ENCODE results near the gene CNGA3.

The CNGA3 gene

DNA sequence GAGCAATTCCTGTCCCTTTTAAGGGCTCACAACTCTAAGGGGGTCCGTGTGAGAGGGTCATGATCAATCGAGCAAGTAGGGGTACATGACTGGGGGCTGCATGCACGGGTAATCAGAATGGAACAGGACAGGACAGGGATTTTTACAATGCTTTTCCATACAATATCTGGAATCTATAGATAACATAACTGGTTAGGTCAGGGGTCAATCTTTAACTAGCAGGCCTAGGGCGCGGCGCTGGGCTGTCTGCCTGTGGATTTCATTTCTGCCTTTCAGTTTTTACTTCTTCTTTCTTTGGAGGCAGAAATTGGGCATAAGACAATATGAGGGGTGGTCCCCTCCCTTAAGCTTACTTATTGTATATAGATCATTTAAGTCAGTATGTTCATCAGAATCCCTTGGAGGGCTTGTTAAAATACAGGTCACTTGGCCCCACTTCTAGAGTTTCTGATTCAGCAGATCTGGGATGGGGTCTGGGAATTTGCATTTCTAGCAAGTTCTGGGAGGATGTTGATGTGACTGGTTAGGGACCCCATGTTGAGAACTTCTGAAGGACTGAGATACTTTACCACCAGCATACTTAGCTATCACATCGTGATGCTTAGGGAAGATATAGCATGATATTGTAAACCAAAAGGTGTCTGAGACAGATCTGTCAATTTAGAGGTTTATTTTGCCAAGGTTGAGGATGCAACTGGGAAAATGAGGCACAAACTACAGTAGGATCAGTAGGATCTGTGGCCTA, 95.6 kb downstream of the CNGA3 start:
- Histone ChIP-seq H3K9ac (ENCODE audit: low read length) (no peak overlapping the region), H3K36me3 (ENCODE audit: control insufficient read depth, insufficient read depth, low read length) (no peaks in the 10 kb centered on the region), H3K27me3 (ENCODE audit: control insufficient read depth, insufficient read depth, low read length) (no peaks in the 10 kb centered on the region), H3K4me1 (ENCODE audit: control insufficient read depth, insufficient read depth, low read length) (peaks cover 22% of the 10 kb centered on the region), H3K9me3 (ENCODE audit: control insufficient read depth, low read length) (no peaks in the 10 kb centered on the region), H3K4me3 (ENCODE audit: low read length) (no peak overlapping the region)

DNA sequence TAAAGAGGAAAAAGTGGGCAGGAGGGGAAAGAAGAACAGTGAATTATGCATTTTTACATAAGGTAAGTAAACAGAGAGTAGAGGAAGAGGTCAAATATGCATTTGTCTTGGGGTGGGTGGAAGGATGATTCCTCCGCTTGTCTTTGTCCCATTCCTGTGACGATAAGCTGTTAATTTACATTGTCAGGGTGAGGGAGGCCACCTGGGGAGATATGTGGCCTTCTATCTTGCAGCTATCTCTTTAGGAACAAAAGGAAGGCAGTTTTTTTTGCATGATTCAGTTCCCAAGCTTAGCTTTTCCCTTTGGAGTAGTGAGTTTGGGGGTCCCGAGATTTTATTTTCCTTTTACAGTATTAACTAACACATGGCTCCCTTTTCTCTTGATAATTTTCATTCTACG, 96.2 kb downstream of the CNGA3 start:
- no peaks in the 10 kb centered on the region for H3K36me3 ChIP-seq (ENCODE audit: control insufficient read depth, insufficient read depth, low read length)

DNA sequence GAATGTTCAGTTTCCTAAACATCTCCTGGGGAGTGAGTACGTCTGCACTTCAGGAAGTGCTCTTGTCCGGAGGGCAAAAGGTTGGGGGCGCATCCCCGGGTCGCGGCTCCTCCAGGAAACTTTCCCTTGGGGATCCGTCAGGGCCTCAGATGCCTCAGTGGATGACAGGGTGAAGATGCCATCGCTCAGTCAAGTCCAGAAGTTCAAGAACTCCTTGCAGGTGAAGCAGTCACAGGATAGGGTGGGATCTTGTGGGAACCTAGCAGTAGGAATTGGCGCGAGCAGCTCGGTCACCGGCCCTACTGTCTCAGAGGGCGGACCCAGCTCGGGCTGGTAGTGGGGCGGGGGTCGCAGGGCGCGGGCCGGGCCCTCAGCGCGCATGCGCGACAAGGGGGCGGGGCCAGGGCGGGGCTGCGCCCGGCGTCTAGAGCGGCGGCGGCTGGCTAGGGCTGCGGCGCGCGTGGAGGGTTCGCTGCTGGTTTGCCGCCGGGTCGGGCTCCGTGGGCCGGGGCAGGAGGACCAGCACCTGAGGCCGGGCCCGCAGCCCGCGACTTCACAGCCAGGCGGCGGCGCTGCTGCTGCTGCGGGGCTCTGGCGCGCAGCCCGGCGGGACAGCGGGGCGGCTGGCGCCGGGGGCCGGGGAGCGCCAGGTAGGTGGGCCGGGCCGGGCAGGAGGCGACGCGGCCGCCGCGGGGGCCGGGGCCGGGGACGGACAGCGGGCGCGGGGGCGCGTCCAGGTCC, 98.3 kb downstream of the CNGA3 start, which contains the start of gene INPP4A:
Gene INPP4A (plus strand): TSS at position 423 of the 741 bp plus-strand sequence. CDS start 75,191 bp downstream, outside the sequence.
- no peaks in the 10 kb centered on the region for H3K9me3 ChIP-seq (ENCODE audit: control insufficient read depth, low read length)
- peaks cover 23% of the 10 kb centered on the region for H3K4me1 ChIP-seq (ENCODE audit: control insufficient read depth, insufficient read depth, low read length)
- peak within 1 kb of the TSS; percentile 75 for H3K9ac ChIP-seq (ENCODE audit: low read length)
- no peaks in the 10 kb centered on the region for H3K36me3 ChIP-seq (ENCODE audit: control insufficient read depth, insufficient read depth, low read length)
- H3K27me3 ChIP-seq (ENCODE audit: control insufficient read depth, insufficient read depth, low read length), result no peaks in the 10 kb centered on the region
- peak within 1 kb of the TSS; percentile 78 for H3K4me3 ChIP-seq (ENCODE audit: low read length)

More for the DNA sequence above, 96.2 kb downstream of the CNGA3 start:
- H3K9me3 ChIP-seq (ENCODE audit: control insufficient read depth, low read length), result no peaks in the 10 kb centered on the region
- no peak overlapping the region for H3K9ac ChIP-seq (ENCODE audit: low read length)
- H3K4me1 ChIP-seq (ENCODE audit: control insufficient read depth, insufficient read depth, low read length), result peaks cover 23% of the 10 kb centered on the region
- H3K27me3 ChIP-seq (ENCODE audit: control insufficient read depth, insufficient read depth, low read length), result no peaks in the 10 kb centered on the region
- H3K4me3 ChIP-seq (ENCODE audit: low read length), result no peak overlapping the region

GRCh38 chr2:98445177-98445682, 99.0 kb downstream of the CNGA3 start:
- Histone ChIP-seq H3K4me3 (ENCODE audit: low read length) (peak overlapping the region; percentile 43), H3K27me3 (ENCODE audit: control insufficient read depth, insufficient read depth, low read length) (no peaks in the 10 kb centered on the region), H3K36me3 (ENCODE audit: control insufficient read depth, insufficient read depth, low read length) (no peaks in the 10 kb centered on the region), H3K9ac (ENCODE audit: low read length) (peak overlapping the region; percentile 72), H3K4me1 (ENCODE audit: control insufficient read depth, insufficient read depth, low read length) (peaks cover 23% of the 10 kb centered on the region), H3K9me3 (ENCODE audit: control insufficient read depth, low read length) (no peaks in the 10 kb centered on the region)

DNA sequence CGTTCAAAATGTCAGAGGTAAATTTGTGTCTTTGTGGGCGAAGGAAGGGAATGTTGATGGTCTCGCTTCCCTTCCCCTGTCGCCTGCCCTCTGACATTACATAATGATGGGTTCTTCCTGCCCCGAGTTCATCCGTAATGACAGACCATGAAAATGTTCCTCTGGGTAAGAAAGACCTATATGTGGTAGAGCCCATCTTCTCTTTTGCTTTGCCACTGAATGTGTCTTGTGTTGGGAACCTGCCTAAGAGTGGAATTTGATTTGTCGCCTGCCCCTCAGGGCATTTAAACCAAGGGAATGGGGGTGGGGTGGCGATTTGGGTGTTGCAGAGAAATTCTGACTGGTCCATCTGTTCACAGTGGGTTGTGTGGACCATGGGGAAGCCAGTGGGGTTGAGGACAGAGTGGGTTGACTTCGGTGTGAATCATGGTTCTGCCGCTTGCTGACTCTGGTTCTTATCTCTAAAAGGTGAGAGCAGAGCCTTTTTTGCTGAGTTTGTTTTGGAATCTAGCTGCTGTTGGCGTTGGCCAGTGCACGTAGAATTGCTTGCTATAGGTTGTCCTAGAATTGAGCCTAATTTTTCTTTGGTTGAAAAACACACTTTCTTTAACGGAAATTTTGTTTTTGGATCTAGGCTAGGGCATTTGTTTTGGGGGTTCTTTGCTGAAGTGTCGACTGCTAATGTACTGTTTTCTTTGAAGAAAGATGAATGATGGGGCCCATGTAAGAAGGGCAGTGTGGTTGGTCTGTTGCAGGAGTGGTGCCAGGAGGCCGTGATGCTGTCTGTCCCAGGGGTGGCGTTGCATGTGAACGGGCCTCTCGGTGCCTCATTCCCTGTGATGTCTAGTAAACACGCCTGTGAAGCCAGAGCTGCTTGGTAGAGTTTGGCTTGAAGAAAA, 99.7 kb downstream of the CNGA3 start:
- Histone ChIP-seq H3K4me3 (ENCODE audit: low read length) (peak overlapping the region; percentile 43), H3K36me3 (ENCODE audit: control insufficient read depth, insufficient read depth, low read length) (no peaks in the 10 kb centered on the region), H3K9me3 (ENCODE audit: control insufficient read depth, low read length) (no peaks in the 10 kb centered on the region), H3K27me3 (ENCODE audit: control insufficient read depth, insufficient read depth, low read length) (no peaks in the 10 kb centered on the region), H3K9ac (ENCODE audit: low read length) (peak overlapping the region; percentile 72), H3K4me1 (ENCODE audit: control insufficient read depth, insufficient read depth, low read length) (peaks cover 23% of the 10 kb centered on the region)

- Histone ChIP-seq H3K4me1 (ENCODE audit: control insufficient read depth, insufficient read depth, low read length) (peaks cover 23% of the 10 kb centered on the region), H3K36me3 (ENCODE audit: control insufficient read depth, insufficient read depth, low read length) (no peaks in the 10 kb centered on the region), H3K9ac (ENCODE audit: low read length) (no peak overlapping the region), H3K27me3 (ENCODE audit: control insufficient read depth, insufficient read depth, low read length) (no peaks in the 10 kb centered on the region), H3K4me3 (ENCODE audit: low read length) (no peak overlapping the region), H3K9me3 (ENCODE audit: control insufficient read depth, low read length) (no peaks in the 10 kb centered on the region)
Observed at GRCh38 chr2:98446850-98447249, 100.6 kb downstream of the CNGA3 start.

Measured in mucosa of stomach (tissue), 1 donor.